Testis (tissue), 3 donors: ENCODE measurements around the gene RPS6KL1. TPM values are rescaled to one million over a fixed set of nuclear protein-coding genes. Genes with fewer than 3 reads are reported as not detected.

Experiments
- DNase-seq: peaks from one replicate; pipeline ENCODE4 v3.0.0-alpha.2; 2019
- H3K27ac ChIP-seq, 2 donors: fragments of 200-600 bp; sonication (generic); one replicate each; pipeline ENCODE4 v1.5.1; 2019
- H3K27me3 ChIP-seq: fragments of 200-600 bp; sonication (generic); one replicate; pipeline ENCODE4 v1.5.1; 2019
- H3K36me3 ChIP-seq: fragments of 200-600 bp; sonication (generic); one replicate; pipeline ENCODE4 v1.5.1; 2017; ENCODE audit warnings: low read depth; ENCODE audit errors: missing control alignments
- H3K4me1 ChIP-seq: fragments of 200-600 bp; sonication (generic); one replicate; pipeline ENCODE4 v1.5.1; 2019
- H3K4me3 ChIP-seq, 2 donors: fragments of 200-600 bp; sonication (generic); one replicate each; pipeline ENCODE4 v1.5.1; 2017 to 2019
- H3K9me3 ChIP-seq: fragments of 200-600 bp; sonication (generic); one replicate; pipeline ENCODE4 v1.5.1; 2017
- POLR2A ChIP-seq: fragments of 450-650 bp; IDR thresholded peaks from one replicate; pipeline ENCODE4 v1.6.1; 2017; ENCODE audit warnings: antibody characterized with exemption, mild to moderate bottlenecking, moderate library complexity
- WGBS, 2 donors: methylation state at CpG; one replicate each; pipeline ENCODE4 v1.1.5; 2018; 5-methylcytosine and 5-hydroxymethylcytosine counted together
- intact Hi-C: fragments of 100-400 bp; cut with DNase I; formaldehyde crosslinking; loops from one replicate; pipeline ENCODE4 v1.15.1; 2023; ENCODE audit warnings: low total_unique reads
- polyA plus RNA-seq: library from polyadenylated mRNA; stranded (reverse); fragments of 350-450 nt; fragmentation: Illumina TruSeq; extraction: RNeasy Lipid Tissue Mini Kit (QIAGEN cat#74804); gene quantifications from one replicate; pipeline ENCODE4 v1.2.3, GENCODE V29; 2014; ENCODE audit warnings: low read depth, low replicate concordance; ENCODE audit not compliant: insufficient read depth
- total RNA-seq, 2 donors: library from RNA; depleted of rRNA; stranded (reverse); fragments of >200 nt; gene quantifications; one replicate each; pipeline ENCODE4 v1.2.3, GENCODE V29; 2016
- TF ChIP-seq, protein P1 (sequence below), 3 experiments: fragments of 450-650 bp in 2 of 3; fragments of 200-600 bp in 1 of 3; sonication (generic) in 1 of 3; IDR thresholded peaks; one replicate each; pipeline ENCODE4 v1.5.1; 2016 to 2019; ENCODE audit warnings: antibody characterized with exemption in 3 of 3, mild to moderate bottlenecking in 2 of 3, moderate library complexity in 1 of 3

The RPS6KL1 gene
- total and polyA plus RNA-seq, 3 donors from 2014 or later = 22.5 to 41.8 (median 22.9) TPM

GRCh38 chr14:74917646-74918081 is 5.4 kb downstream of the RPS6KL1 start:
- no peak overlapping the region for H3K4me3 ChIP-seq
- peak overlapping the region; percentile 36 to 77 for H3K27ac ChIP-seq
- no peaks in the 10 kb centered on the region for H3K9me3 ChIP-seq
- intact Hi-C loops = loop anchor here (10.0 kb wide), 1 partner anchor 167 kb away; no protein-coding TSS in a partner anchor
- TF ChIP-seq, protein P1, sequence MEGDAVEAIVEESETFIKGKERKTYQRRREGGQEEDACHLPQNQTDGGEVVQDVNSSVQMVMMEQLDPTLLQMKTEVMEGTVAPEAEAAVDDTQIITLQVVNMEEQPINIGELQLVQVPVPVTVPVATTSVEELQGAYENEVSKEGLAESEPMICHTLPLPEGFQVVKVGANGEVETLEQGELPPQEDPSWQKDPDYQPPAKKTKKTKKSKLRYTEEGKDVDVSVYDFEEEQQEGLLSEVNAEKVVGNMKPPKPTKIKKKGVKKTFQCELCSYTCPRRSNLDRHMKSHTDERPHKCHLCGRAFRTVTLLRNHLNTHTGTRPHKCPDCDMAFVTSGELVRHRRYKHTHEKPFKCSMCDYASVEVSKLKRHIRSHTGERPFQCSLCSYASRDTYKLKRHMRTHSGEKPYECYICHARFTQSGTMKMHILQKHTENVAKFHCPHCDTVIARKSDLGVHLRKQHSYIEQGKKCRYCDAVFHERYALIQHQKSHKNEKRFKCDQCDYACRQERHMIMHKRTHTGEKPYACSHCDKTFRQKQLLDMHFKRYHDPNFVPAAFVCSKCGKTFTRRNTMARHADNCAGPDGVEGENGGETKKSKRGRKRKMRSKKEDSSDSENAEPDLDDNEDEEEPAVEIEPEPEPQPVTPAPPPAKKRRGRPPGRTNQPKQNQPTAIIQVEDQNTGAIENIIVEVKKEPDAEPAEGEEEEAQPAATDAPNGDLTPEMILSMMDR (IDR thresholded peaks at IDR 0.05) = no peak
- TF ChIP-seq POLR2A = no peak
- H3K27me3 ChIP-seq = no peaks in the 10 kb centered on the region
- no peaks in the 10 kb centered on the region for H3K36me3 ChIP-seq
- DNase-seq = peak; percentile 87
- 27 to 30% methylated on average over 13 of the region's 13 CpGs for WGBS, 2 donors
- peaks cover 37% of the 10 kb centered on the region for H3K4me1 ChIP-seq

DNA sequence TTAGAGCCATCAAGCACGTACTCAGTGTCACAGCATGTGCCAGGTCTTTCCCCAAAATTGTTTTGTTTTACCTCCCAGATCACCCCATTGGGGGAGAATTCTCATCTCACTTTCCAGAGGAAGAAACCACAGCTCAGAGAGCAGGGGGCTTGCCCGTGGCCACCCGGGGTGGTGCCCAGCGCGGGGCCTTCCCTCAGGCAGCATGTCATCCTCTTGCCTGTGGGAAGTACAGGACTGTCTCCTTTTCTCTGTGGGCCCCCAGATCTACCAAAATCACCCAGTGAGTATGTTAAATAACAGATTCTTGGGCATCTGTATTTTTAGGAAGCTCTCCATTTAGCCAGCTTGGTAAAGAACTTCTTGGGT is 5.9 kb downstream of the RPS6KL1 start:
- TF ChIP-seq, protein P1 (IDR thresholded peaks at IDR 0.05) = no peak
- TF ChIP-seq POLR2A = no peak
- WGBS, 2 donors = 81 to 88% methylated on average over 5 of the region's 5 CpGs
- Histone ChIP-seq H3K9me3 (no peaks in the 10 kb centered on the region), H3K4me3 (no peak overlapping the region), H3K27ac (peak overlapping the region; percentile 36 to 77), H3K4me1 (peaks cover 37% of the 10 kb centered on the region), H3K36me3 (no peaks in the 10 kb centered on the region), H3K27me3 (no peaks in the 10 kb centered on the region)
- no peak for DNase-seq
- intact Hi-C loops = loop anchor here (10.0 kb wide), 1 partner anchor 168 kb away; no protein-coding TSS in a partner anchor

DNA sequence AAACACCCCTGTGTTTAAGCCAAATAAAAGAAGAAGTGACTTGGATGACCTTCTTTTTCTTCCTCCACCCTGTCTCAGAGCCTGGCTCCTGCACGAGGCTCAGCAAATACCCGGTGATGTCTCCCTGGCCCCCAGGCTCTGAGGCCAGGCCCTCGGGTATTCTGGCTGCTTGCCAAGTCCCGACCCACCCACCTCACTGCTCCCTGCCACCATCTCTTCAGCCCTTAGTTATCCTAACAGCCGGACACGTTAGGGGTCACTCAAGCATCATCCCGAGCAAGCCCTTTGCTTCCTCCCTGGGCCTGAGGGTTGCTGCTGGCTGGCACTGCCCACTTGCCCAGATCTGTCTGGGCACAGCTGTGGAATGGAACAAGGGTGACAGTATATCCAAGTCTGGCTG is 7.2 kb downstream of the RPS6KL1 start:
- H3K27ac ChIP-seq = peak overlapping the region in 1 of 2 donors; percentile 56
- TF ChIP-seq, protein P1 (IDR thresholded peaks at IDR 0.05) = no peak
- no peak for TF ChIP-seq POLR2A
- no peak for DNase-seq
- peaks cover 37% of the 10 kb centered on the region for H3K4me1 ChIP-seq
- no peaks in the 10 kb centered on the region for H3K27me3 ChIP-seq
- intact Hi-C loops = loop anchor here (10.0 kb wide), 1 partner anchor 169 kb away; no protein-coding TSS in a partner anchor
- 44 to 48% methylated on average over 6 to 7 of the region's 7 CpGs for WGBS, 2 donors
- no peaks in the 10 kb centered on the region for H3K36me3 ChIP-seq
- no peak overlapping the region for H3K4me3 ChIP-seq
- H3K9me3 ChIP-seq = no peaks in the 10 kb centered on the region

DNA sequence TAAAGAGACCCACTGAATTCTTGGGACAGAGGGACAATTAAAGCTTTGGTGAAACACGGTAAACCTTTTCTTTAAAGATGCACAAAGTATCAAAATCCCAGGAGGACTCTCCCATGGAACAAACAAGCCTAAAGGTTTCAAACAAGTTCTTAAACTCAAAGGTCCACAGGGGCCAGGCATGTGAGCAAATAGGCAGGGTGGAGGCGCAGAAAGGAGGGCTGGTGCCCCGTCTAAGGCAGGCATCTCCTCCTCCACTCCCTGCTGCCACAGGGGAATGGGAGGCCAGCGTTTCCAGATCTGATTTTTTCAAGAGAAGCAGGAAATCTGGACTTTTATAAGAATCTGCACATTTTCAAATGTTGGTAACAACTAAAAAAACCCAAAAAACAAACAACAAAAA is 7.6 kb downstream of the RPS6KL1 start:
- Histone ChIP-seq H3K36me3 (no peaks in the 10 kb centered on the region), H3K4me1 (peaks cover 37% of the 10 kb centered on the region), H3K27ac (peak overlapping the region in 1 of 2 donors; percentile 56), H3K9me3 (no peaks in the 10 kb centered on the region), H3K27me3 (no peaks in the 10 kb centered on the region), H3K4me3 (no peak overlapping the region)
- 35 to 39% methylated on average over 4 of the region's 4 CpGs for WGBS, 2 donors
- intact Hi-C loops = loop anchor here (10.0 kb wide), 1 partner anchor 169 kb away; no protein-coding TSS in a partner anchor
- TF ChIP-seq, protein P1 (IDR thresholded peaks at IDR 0.05) = no peak
- TF ChIP-seq POLR2A = no peak
- DNase-seq = no peak

DNA sequence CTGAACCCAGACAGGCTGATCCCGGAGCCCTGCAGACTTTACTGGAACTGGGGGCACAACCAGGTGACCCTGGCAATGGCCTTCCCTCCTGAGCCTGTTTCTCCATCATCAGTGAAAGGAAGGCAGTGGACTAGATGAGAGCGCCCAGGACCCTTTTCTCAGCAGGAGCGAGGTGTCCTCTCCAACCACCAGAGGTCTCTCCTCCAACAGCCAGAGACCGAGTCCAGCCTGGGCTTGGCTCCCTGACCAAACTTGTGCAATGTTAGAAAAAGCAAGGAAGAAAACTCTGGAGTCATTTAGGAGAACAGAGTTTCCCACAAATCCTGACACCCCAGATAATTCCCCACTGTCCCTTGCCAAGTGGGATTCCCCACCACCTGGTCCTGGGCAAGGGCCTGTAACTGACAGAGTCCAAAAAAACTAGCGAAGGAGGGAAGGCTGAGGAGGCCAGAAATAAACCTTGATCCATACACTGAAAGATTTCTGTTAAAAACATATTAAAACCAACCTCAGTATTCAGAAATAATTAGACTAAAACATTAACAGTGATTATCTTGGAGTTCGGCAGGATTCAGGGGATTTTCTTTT is 9.0 kb downstream of the RPS6KL1 start:
- peak; percentile 88 for DNase-seq
- Histone ChIP-seq H3K27ac (peak overlapping the region in 1 of 2 donors; percentile 57), H3K9me3 (no peaks in the 10 kb centered on the region), H3K27me3 (no peaks in the 10 kb centered on the region), H3K36me3 (no peaks in the 10 kb centered on the region), H3K4me1 (peaks cover 37% of the 10 kb centered on the region), H3K4me3 (no peak overlapping the region)
- intact Hi-C loops = loop anchor here (10.0 kb wide), 1 partner anchor 171 kb away; no protein-coding TSS in a partner anchor
- no peak for TF ChIP-seq POLR2A
- TF ChIP-seq, protein P1 (IDR thresholded peaks at IDR 0.05) = peak; percentile 69 to 73 (median 70)
- WGBS, 2 donors = 39 to 62% methylated on average over 5 to 6 of the region's 6 CpGs
